HG03139 (cell line): ENCODE results near the gene INO80B.

Source experiments
- ATAC-seq: cut with Tn5 transposase; IDR thresholded peaks from one replicate; pipeline ENCODE4 v1.9.1; 2021; ENCODE audit not compliant: unreplicated experiment

The INO80B gene

GRCh38 chr2:74500578-74500946 lies 45.7 kb downstream of the INO80B start:
- no peak for ATAC-seq

DNA sequence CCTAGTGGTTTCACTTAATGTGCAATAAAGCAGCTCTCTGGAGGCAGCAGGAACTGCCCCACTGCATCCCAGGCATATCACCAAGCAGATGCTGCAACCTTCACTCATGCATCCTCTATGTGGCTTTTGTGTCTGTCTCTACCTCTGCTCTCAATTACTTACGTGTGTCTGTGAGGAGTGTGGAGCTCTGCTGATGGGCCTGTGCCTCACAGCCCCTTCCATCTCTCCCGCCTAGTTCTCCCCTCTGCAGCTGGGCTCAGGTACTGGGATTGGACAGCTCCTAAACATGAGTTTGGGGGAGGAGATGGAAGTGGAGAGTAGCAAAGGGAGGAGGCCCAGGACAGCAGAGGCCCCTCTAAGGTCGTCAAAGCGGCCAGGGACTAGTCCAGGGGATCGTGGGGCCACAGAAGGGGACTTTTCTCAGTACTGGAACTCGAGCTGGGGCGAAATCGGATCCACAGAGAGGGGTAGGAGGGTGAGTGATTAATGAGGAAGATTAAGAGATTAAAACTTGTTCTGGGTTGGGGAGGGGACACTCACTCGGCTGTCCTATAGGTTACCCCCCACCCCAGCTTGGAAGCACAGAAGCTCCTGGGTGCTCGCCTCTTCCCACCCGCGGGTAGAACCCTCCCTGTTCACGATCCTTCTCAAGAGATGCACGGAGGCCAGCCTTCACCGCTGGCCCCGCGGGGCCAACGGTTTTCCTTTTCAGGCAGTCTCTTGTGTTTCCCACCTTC lies 46.6 kb downstream of the INO80B start:
- ATAC-seq = no peak

DNA sequence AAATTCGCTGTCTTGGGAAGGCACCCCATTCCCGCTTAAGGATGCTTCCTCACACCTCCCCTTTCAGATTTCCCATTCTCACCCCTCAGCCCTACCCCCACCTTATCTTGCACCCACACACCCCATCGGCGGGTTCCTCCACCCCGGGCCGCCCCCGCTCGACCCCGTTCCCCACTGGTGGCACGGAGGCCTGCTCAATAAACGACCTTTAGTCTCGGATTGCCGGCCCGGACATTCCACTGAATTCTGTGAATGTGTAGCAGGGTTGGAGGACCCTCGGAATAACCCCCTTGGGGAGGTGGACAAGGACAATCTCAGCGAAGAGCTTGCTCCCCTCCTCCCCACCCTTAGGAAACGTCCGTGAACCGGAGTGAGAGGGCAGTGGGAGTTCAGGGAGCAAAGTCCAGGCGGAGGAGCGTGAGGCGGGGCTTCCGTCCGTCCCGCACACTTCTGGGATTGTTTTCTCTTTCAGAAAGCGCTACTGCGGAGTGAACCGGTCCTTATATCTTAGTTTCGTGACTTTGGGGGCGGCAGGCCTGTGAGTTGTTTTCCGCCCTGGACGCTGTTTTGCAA lies 47.3 kb downstream of the INO80B start:
- no peak for ATAC-seq

DNA sequence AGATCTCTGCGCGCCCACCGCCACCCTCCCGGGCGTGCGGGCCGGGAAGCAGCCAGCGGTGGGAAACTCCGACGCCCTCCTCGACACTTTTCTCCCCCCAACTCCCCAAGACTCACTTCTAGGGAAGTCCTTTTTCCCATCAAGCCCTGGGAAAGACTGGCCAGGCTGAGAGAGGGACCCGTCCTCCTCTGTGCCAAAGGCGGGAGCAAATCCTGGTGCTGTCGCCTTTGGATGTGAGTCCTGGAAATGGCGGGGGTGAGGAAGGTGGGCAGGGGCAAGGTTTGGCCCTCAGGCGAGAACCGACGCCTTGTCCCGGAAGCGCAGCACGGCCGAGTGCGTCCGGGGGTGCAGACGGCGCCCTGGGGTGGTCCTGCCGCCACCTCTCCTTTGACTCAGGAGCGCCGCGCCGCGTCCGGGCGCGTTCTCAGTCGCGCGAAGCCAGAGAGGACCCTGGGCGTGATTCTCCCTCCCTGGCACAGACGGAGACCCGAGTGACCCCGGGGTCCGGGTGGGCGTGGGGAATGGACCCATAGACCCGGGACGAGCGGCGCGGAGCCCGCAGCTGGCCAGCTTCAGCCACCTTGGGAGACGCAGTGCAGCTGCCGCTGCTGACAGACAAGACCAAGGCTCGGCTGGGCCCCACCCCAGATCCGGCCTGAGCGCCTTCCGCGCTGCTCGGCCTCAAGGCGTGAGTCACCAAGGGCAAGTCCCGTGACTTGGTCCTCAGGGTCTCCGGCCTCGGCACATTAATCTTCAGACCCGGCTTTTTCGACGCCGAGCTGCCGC lies 48.0 kb downstream of the INO80B start:
- peak; percentile 32 for ATAC-seq

DNA sequence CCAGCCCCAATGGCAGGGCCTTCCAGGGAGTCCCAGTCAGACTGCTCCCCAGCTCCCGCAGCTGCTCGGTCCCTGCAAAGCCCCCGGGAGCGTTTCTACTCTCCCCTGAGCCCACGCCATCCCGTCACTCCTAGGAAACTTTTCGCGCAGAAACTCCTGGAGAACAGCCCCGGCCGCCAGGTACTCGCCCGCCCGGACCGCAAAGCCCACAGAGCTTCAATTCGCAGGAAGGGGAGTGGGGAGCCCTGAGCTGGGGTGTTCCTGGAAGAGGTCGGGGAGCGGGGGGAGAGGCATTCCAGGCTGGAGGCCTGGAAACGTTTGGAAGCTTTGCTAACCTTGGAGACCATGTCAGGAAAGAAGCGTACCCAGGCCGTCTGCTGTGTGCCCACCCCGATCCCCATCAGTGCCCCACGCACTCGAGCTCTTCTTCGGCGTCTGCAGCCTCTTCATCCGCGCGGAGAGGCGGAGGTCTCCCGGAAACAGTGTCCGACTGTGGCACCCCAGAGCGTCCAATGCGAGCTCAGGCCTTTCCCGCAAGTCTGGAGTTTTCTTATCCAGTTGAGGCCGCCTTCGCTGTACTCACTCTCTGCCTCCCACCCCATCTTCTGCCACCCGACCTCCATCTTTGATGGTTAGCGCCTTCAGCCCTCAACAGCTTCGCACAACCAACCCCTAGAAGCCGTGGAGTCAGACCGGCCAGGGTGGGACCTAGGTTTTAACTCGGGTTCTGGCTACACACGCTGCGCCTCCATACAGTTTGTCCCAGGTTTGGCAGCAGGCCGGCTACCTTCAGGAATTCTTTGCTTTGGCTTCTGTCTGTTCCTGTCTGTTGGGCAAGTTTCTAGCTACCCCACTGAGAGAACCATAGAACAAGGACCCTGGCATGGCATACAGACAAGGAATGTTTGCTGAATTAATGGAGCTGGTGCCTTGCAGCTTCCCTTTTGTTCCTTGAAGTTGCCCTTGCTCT lies 48.9 kb downstream of the INO80B start:
- no peak for ATAC-seq

- no peak for ATAC-seq
Measured at GRCh38 chr2:74504591-74504990, 49.7 kb downstream of the INO80B start.

DNA sequence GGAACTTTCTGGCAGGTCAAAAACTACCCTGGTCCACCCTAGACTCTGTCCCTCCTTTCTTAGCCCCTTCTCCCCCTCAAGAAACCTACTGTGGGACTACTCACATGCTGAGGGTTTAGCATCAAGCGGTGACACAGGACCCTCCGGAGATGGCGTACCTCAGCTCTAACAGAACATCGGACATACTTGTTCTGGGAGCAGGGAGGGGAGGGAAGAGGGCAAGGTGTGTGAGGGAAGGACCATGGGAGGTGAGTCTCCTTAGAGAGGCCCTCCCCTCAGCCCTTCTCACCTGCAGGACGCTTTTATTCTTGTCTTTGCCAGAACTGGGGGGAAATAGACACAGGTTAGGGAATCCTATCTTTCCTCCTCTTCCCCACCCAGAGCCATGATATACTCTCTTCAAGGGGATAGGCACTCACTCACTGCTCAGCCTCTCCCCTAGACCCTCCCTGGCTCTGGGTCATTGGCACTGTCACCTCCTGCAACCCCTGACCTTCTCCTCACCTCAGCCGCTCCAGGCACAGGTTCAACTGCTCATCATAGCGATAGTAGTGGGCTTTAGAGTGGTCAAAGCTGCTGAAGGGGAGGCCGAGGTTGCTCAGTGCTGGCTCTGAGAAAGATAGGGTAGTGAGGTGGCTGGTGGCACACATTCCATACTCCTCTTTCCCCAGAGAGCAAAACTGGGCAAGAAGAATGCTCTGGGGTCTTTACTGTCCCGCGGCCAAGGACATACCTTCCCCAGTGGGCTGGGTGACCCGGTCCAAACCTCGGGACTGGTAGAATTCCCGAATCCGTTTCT lies 50.8 kb downstream of the INO80B start:
- no peak for ATAC-seq

GRCh38 chr2:74507145-74507925 lies 52.4 kb downstream of the INO80B start, which contains the start of gene PCGF1:
Gene PCGF1, minus strand, starts transcription at chr2:74507695. Its CDS starts 27 bp downstream, at chr2:74507668.
- peak; percentile 86 for ATAC-seq
